Stimulated activated CD4-positive, alpha-beta T cell treated with anti-CD3 and anti-CD28 coated beads, TNF-alpha, amount 100 ng/mL, for 48 hours (primary cell): ENCODE data around the gene PHF14.
"Not testable (repeated sequence)": the region's sequence is repeated elsewhere in the genome, so short reads cannot be mapped to it uniquely, and the experiment has no call there.

Experiments used
- DNase-seq, 3 donors: peaks; one replicate each; pipeline ENCODE4 v3.0.0-alpha.2; 2020; ENCODE audit warnings: low read depth in 3 of 3

Gene PHF14

GRCh38 chr7:10973942-10974911 lies 555 bp downstream of the PHF14 start:
- peak in 1 of 3 donors; percentile 8 for DNase-seq

DNA sequence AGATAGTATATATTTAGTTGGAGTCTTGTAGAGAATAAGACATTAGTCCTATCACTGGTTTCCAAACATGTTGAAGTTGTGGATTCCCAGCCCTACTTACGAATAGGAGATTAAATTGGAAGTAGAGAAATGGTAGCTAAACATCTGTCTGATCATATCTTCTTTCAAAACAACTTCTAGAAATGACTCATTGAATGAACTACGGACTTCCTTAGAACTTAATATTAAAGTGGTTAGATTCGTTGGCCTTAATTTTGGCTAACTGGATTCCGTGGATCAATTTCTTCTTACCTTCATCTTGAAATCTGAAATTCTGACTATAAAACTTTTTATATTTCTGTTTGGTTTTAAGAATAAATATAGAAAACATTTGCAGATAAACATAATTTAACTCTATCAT lies 3.4 kb downstream of the PHF14 start:
- DNase-seq: no peak

- no peak for DNase-seq
Observed at GRCh38 chr7:10981317-10981716, 7.6 kb downstream of the PHF14 start.

GRCh38 chr7:10990748-10991147 lies 17.1 kb downstream of the PHF14 start:
- not testable (repeated sequence) for DNase-seq

DNA sequence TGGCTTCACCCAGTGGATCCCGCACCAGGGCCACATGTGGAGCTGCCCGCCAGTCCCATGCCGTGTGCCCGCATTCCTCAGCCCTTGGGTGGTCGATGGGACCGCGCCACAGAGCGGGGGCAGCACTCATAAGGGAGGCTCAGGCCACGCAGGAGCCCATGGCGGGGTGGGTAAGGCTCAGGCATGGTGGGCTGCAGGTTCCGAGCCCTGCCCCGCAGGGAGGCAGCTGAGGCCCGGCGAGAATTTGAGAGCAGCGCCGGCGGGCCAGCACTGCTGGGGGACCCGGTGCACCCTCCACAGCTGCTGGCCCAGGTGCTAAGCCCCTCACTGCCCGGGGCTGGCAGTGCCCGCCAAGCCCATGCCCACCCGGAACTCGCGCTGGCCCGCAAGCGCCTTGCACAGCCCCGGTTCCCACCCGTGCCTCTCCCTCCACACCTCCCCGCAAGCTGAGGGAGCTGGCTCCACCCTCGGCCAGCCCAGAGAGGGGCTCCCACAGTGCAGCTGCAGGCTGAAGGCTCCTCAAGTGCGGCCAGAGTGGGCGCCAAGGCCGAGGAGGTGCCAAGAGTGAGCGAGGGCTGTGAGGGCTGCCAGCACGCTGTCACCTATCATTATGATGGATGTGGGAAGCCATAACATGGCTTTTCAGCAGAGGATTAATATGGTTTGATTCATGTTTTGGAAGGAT lies 22.0 kb downstream of the PHF14 start:
- not testable (repeated sequence) for DNase-seq

- DNase-seq: no peak
Observed at GRCh38 chr7:10998996-10999757, 25.5 kb downstream of the PHF14 start.

GRCh38 chr7:11005202-11005601 lies 31.5 kb downstream of the PHF14 start:
- no peak for DNase-seq

DNA sequence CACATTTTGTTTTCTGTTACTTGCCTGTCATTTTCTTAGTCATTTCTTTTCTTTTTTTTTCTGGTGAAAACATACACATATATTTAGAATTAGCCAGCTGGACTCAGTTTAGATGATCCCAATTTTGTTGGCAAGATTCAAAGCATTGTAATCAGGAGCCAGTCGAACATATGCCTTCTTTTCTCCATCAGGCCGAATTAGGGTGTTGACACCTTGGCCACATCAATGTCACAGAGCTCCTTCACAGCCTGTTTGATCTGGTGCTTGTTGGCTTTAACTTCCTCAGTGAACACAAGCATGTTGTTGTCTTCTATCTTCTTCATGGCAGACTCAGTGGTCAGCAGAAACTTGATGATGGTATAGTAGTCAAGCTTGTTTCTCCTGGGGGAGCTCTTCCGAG lies 32.6 kb downstream of the PHF14 start:
- DNase-seq: no peak

DNA sequence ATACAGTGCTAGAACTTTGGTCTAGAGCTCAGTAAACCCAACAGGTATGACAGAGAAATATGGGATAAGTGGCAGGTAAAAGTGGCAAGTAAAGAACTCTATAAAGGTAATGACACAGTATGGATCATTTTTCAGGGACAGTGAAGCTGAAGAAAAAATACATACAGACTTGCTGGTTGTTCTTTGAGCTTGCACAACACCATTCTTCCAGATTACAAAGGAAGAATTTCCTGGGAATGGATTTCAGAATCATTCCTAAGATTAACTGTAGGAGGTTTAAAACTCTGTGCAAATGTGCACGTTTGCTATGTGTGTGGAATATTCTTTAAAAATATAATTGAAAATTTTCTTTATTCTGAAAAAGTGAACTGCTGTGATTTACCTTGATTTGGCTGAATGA lies 36.0 kb downstream of the PHF14 start:
- DNase-seq: no peak

- no peak for DNase-seq
Observed at GRCh38 chr7:11021468-11021867, 47.8 kb downstream of the PHF14 start.

GRCh38 chr7:11026452-11027359 lies 53.0 kb downstream of the PHF14 start:
- DNase-seq: no peak

DNA sequence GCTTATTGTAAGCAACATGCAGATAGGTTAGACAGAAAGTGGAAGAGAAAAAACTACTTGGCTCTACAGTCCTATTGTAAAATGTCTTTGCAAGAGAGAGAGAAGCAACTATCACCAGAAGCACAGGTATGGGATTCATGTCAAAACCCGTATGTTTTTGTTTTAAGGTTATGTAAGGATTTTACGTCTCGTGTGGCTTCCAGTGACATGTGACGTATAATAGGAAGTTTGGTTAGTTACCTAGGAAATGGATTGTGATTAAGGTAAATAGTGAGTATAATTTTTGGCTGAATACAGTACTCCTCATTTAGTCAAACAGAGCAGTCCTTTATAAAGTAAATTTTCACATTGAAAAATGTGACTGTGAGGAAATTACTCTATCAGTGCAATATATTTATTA lies 62.0 kb downstream of the PHF14 start:
- no peak for DNase-seq

GRCh38 chr7:11039974-11040373 lies 66.3 kb downstream of the PHF14 start:
- no peak for DNase-seq

- DNase-seq: no peak
Observed at GRCh38 chr7:11054033-11054432, 80.4 kb downstream of the PHF14 start.

DNA sequence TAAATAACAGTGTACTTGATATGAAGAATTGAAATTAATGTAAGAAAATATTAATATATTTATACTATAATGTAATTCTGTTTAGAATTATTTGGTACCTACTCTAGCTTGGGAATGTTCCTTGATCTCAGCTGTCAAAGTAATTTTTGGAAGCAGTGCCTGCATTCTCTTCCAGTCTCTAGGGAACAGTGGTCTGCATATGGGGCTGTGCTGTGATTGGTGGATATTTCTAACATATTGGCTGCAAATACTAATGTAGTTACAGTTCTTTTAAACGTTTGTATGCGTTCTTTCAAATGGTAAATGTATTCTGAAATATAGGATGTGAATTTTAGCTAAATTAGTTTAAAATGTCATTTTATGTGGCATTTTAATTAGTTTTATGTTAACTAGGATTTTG lies 87.2 kb downstream of the PHF14 start:
- no peak for DNase-seq

- no peak for DNase-seq
Observed at GRCh38 chr7:11062110-11062509, 88.4 kb downstream of the PHF14 start.

DNA sequence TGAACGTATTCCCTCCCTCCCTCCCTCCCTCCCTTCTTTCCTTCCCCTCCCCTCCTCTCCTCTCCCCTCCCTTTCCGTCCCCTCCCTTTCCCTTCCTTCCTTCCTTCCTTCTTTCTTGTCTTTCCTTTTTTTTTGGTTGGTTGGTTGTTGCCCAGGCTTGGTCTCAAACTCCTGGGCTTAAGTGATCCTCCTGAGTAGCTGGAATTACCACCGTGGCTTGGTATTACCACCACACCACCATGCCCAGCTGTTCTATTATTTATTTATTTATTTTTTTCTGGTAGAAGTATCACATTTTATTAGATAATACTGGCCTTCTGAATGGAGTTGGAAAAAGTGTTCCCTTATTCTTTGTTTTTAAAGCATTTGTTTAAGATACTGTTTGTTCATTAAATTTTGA lies 95.9 kb downstream of the PHF14 start:
- DNase-seq: no peak

GRCh38 chr7:11077816-11078215 lies 104.1 kb downstream of the PHF14 start:
- DNase-seq: no peak

GRCh38 chr7:11078247-11078834 lies 104.7 kb downstream of the PHF14 start:
- DNase-seq: no peak

DNA sequence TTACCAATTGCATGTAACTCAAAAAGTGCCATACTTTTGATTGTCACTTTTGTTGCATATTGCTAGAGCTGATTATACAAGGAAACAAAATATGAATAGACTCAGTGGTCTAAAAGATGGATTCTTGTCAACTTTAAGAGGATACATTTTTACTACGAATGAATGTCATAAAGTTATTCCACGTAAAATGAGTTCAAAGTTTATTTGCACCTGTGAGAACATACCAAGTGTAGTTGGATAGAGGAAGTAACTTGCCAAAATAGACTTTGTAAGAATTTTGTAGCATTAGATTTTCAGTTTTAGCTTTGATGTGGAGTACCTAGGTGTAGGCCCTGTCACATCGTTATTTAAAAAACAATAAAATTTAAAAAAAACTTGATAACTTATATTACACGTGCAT lies 106.2 kb downstream of the PHF14 start:
- no peak for DNase-seq

DNA sequence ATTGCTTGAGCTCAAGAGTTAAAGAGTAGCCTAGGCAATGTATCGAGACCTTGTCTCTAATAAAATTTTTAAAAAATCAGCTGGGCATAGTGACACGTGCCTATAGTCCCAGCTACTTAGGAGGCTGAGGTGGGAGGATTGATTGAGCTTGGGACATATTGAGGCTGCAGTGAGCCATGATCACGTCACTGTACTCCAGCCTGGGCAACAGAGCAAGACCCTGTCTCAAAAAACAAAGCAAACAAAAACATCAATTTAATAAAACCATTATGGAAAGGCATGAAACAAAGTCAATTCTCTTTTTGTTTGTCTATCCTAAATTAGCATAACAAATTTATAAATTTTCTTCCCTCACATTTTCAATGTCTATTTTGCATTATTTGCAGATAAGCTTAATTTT lies 108.4 kb downstream of the PHF14 start:
- DNase-seq: no peak
